Neural progenitor cell (in vitro differentiated cells): ENCODE data around the gene GLT8D2. TPM values are rescaled to one million over a fixed set of nuclear protein-coding genes. Genes with fewer than 3 reads are reported as not detected.

ENCODE experiments used
- DNase-seq: peaks from one replicate; pipeline ENCODE4 v3.0.0-alpha.2; 2016; ENCODE audit warnings: low spot score
- H2AFZ ChIP-seq: fragments of 200-600 bp; sonication (generic); replicated peaks from 2 replicates; pipeline ENCODE4 v1.6.1; 2016; ENCODE audit warnings: antibody characterized with exemption
- H3F3A ChIP-seq: fragments of 200-600 bp; sonication (generic); 2 replicates; pipeline ENCODE4 v1.6.1; 2016; ENCODE audit warnings: antibody characterized with exemption, low read depth
- H3K27ac ChIP-seq: fragments of 200-600 bp; sonication (generic); 2 replicates; pipeline ENCODE4 v1.5.1; 2016; ENCODE audit warnings: mild to moderate bottlenecking
- H3K27me3 ChIP-seq: fragments of 200-600 bp; sonication (generic); 2 replicates; pipeline ENCODE4 v1.6.1; 2016; ENCODE audit warnings: mild to moderate bottlenecking, moderate library complexity
- H3K36me3 ChIP-seq: fragments of 200-600 bp; sonication (generic); 2 replicates; pipeline ENCODE4 v1.5.1; 2016
- H3K4me1 ChIP-seq: fragments of 200-600 bp; sonication (generic); 2 replicates; pipeline ENCODE4 v1.6.1; 2016; ENCODE audit warnings: mixed run types
- H3K4me2 ChIP-seq: fragments of 200-600 bp; sonication (generic); 2 replicates; pipeline ENCODE4 v1.6.1; 2016
- H3K4me3 ChIP-seq: fragments of 200-600 bp; sonication (generic); 2 replicates; pipeline ENCODE4 v1.5.1; 2016
- H3K79me2 ChIP-seq: fragments of 200-600 bp; sonication (generic); 2 replicates; pipeline ENCODE4 v1.6.1; 2016; ENCODE audit warnings: low read depth
- H3K9ac ChIP-seq: fragments of 200-600 bp; sonication (generic); 2 replicates; pipeline ENCODE4 v1.6.1; 2016
- H3K9me3 ChIP-seq: fragments of 200-600 bp; sonication (generic); 2 replicates; pipeline ENCODE4 v1.5.1; 2016; ENCODE audit warnings: low read depth
- H4K20me1 ChIP-seq: fragments of 200-600 bp; sonication (generic); 2 replicates; pipeline ENCODE4 v1.6.1; 2016; ENCODE audit warnings: low read depth
- H3K27ac Mint-ChIP-seq: 3 replicates; pipeline ENCODE4 v1.8.0; 2021; ENCODE audit warnings: mixed read lengths
- H3K27me3 Mint-ChIP-seq: 2 replicates; pipeline ENCODE4 v1.8.0; 2022; ENCODE audit warnings: low read depth, mild to moderate bottlenecking, inconsistent platforms, moderate library complexity, mixed read lengths; ENCODE audit not compliant: insufficient read depth
- H3K36me3 Mint-ChIP-seq: 3 replicates; pipeline ENCODE4 v1.8.0; 2021; ENCODE audit warnings: mixed read lengths
- H3K4me1 Mint-ChIP-seq: 3 replicates; pipeline ENCODE4 v1.8.0; 2021; ENCODE audit warnings: mixed read lengths
- H3K4me3 Mint-ChIP-seq: 3 replicates; pipeline ENCODE4 v1.8.0; 2021; ENCODE audit warnings: mild to moderate bottlenecking, moderate library complexity, mixed read lengths
- H3K9me3 Mint-ChIP-seq: 3 replicates; pipeline ENCODE4 v1.8.0; 2020; ENCODE audit warnings: mixed read lengths
- EZH2 ChIP-seq: fragments of 200-600 bp; sonication (generic); IDR thresholded peaks from 2 replicates; pipeline ENCODE4 v1.6.1; 2017; ENCODE audit warnings: antibody characterized with exemption, mild to moderate bottlenecking, moderate library complexity
- EZH2phosphoT487 ChIP-seq: fragments of 200-600 bp; sonication (generic); IDR thresholded peaks from 2 replicates; pipeline ENCODE4 v1.6.1; 2017; ENCODE audit warnings: antibody characterized with exemption
- total RNA-seq: library from RNA; depleted of rRNA; stranded (reverse); fragments of >200 nt; gene quantifications from 2 replicates; pipeline ENCODE4 v1.2.3, GENCODE V29; 2015; ENCODE audit warnings: low replicate concordance
- TF ChIP-seq, protein P1 (sequence below): fragments of 200-600 bp; sonication (generic); IDR thresholded peaks from 2 replicates; pipeline ENCODE4 v1.5.1; 2017; ENCODE audit warnings: antibody characterized with exemption, mild to moderate bottlenecking

The GLT8D2 gene
- total RNA-seq, 1 donor from 2014 or later = 3.9 TPM

DNA sequence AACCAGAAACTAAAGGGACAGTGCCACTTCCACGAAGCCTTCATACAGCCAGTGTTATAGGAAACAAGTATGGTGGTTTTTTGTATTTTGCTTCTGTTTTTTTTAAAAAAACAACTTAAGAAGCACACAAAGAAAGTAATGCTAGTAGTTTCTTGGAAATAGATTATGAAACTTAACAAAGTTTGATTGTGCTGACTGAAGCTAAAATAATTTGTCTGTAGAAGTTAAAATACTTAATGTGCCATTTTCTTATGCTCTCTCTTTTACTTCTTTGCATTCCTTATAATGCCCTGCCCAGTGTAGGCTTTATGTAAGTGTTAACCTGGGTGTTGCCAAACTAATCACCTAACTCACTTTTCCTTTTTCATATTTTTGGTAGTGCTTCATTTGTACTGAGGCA is 30.8 kb upstream of the GLT8D2 start:
- H3K36me3 Mint-ChIP-seq = no peaks in the 10 kb centered on the region
- H3K4me1 ChIP-seq = no peaks in the 10 kb centered on the region
- no peaks in the 10 kb centered on the region for H3K9me3 Mint-ChIP-seq
- H3F3A ChIP-seq = no peaks in the 10 kb centered on the region
- DNase-seq = no peak
- no peak for TF ChIP-seq EZH2phosphoT487
- TF ChIP-seq EZH2 = no peak
- TF ChIP-seq, protein P1, sequence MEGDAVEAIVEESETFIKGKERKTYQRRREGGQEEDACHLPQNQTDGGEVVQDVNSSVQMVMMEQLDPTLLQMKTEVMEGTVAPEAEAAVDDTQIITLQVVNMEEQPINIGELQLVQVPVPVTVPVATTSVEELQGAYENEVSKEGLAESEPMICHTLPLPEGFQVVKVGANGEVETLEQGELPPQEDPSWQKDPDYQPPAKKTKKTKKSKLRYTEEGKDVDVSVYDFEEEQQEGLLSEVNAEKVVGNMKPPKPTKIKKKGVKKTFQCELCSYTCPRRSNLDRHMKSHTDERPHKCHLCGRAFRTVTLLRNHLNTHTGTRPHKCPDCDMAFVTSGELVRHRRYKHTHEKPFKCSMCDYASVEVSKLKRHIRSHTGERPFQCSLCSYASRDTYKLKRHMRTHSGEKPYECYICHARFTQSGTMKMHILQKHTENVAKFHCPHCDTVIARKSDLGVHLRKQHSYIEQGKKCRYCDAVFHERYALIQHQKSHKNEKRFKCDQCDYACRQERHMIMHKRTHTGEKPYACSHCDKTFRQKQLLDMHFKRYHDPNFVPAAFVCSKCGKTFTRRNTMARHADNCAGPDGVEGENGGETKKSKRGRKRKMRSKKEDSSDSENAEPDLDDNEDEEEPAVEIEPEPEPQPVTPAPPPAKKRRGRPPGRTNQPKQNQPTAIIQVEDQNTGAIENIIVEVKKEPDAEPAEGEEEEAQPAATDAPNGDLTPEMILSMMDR = no peak
- H3K4me3 Mint-ChIP-seq = no peak overlapping the region
- no peaks in the 10 kb centered on the region for H4K20me1 ChIP-seq
- H3K27me3 Mint-ChIP-seq = no peaks in the 10 kb centered on the region
- no peaks in the 10 kb centered on the region for H3K4me1 Mint-ChIP-seq
- H3K27ac ChIP-seq = no peak overlapping the region
- no peaks in the 10 kb centered on the region for H3K79me2 ChIP-seq
- no peak overlapping the region for H2AFZ ChIP-seq
- H3K9me3 ChIP-seq = no peaks in the 10 kb centered on the region
- no peak overlapping the region for H3K4me2 ChIP-seq
- H3K27ac Mint-ChIP-seq = no peak overlapping the region
- H3K27me3 ChIP-seq = no peaks in the 10 kb centered on the region
- no peak overlapping the region for H3K9ac ChIP-seq
- no peak overlapping the region for H3K4me3 ChIP-seq
- no peaks in the 10 kb centered on the region for H3K36me3 ChIP-seq

DNA sequence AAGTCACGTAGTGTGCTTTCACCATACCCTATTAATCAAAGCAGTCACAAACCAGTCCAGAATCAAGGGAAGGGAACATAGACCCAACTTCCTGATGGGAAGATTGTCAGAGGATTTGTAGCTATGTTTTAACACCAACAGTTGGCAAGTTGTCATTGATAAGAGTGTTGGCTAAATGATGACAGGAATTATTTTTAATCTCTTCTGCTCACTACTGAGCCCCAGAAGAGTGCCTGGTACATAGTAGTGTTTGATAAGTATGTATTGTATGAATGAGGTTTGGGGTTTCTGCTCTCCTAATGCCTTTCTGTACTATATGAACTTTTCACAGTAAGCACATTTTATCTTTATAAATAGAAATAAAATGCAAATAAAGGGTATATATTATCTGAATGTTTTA is 29.0 kb upstream of the GLT8D2 start:
- H3K79me2 ChIP-seq = no peaks in the 10 kb centered on the region
- H3K9me3 ChIP-seq = no peaks in the 10 kb centered on the region
- TF ChIP-seq, protein P1 = no peak
- no peak for TF ChIP-seq EZH2
- TF ChIP-seq EZH2phosphoT487 = no peak
- no peak overlapping the region for H3K4me2 ChIP-seq
- Mint-ChIP-seq H3K4me3 (no peak overlapping the region), H3K27me3 (no peaks in the 10 kb centered on the region), H3K4me1 (no peaks in the 10 kb centered on the region), H3K27ac (no peak overlapping the region), H3K36me3 (no peaks in the 10 kb centered on the region), H3K9me3 (no peaks in the 10 kb centered on the region)
- no peak overlapping the region for H3K27ac ChIP-seq
- no peak for DNase-seq
- no peaks in the 10 kb centered on the region for H3K27me3 ChIP-seq
- H4K20me1 ChIP-seq = no peaks in the 10 kb centered on the region
- no peaks in the 10 kb centered on the region for H3F3A ChIP-seq
- no peak overlapping the region for H2AFZ ChIP-seq
- H3K4me3 ChIP-seq = no peak overlapping the region
- no peak overlapping the region for H3K9ac ChIP-seq
- H3K36me3 ChIP-seq = no peaks in the 10 kb centered on the region
- no peaks in the 10 kb centered on the region for H3K4me1 ChIP-seq

DNA sequence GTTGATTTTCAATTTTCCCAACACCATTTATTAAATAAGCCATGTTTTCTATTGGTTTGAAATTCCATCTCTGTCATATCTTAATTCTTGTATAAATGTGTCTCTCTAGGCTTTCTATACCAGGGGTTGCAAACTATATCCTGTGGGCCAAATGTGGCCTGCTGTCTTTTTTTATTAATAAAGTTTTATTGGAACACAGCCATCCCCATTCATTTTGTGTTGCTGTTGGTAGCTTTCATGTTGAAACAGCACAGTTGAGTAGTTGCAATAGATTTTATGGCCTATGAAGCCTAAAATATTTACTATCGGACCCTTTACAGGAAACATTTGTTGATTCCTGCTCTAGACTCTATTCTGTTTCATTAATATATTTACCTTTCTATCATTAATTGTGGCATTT is 23.7 kb upstream of the GLT8D2 start:
- Histone ChIP-seq H3K27me3 (no peaks in the 10 kb centered on the region), H3F3A (no peaks in the 10 kb centered on the region), H2AFZ (no peak overlapping the region), H3K27ac (no peak overlapping the region), H3K9ac (no peak overlapping the region), H4K20me1 (no peaks in the 10 kb centered on the region), H3K36me3 (no peaks in the 10 kb centered on the region), H3K4me2 (no peak overlapping the region), H3K79me2 (no peaks in the 10 kb centered on the region), H3K4me3 (no peak overlapping the region), H3K4me1 (no peaks in the 10 kb centered on the region), H3K9me3 (no peaks in the 10 kb centered on the region)
- Mint-ChIP-seq H3K27ac (no peak overlapping the region), H3K9me3 (no peaks in the 10 kb centered on the region), H3K4me1 (no peaks in the 10 kb centered on the region), H3K36me3 (peaks cover 6% of the 10 kb centered on the region), H3K4me3 (no peak overlapping the region), H3K27me3 (peaks cover 2% of the 10 kb centered on the region)
- DNase-seq = no peak
- TF ChIP-seq, protein P1 = no peak
- TF ChIP-seq EZH2 (no peak), EZH2phosphoT487 (no peak)

DNA sequence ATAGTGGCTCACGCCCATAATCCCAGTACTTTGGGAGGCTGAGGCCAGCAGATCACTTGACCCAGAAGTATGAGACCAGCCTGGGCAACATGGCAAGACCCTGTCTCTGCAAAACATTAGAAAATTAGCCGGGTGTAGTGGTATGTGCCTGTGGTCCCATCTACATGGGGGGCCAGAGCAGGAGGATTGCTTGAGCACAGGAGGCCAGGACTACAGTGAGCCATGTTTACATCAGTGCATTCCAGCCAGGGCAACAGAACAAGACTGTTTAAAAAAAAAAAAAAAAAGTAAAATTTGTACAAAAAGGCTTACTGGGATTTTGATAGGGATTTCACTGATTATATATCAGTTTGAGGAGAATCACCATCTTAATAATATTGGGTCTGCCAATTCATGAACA is 22.1 kb upstream of the GLT8D2 start:
- H3K4me3 Mint-ChIP-seq = no peak overlapping the region
- Histone ChIP-seq H3K79me2 (no peaks in the 10 kb centered on the region), H3K36me3 (no peaks in the 10 kb centered on the region), H3K4me1 (no peaks in the 10 kb centered on the region), H3K4me2 (no peak overlapping the region), H3F3A (no peaks in the 10 kb centered on the region), H3K9ac (no peak overlapping the region), H3K9me3 (no peaks in the 10 kb centered on the region), H2AFZ (no peak overlapping the region), H3K27ac (no peak overlapping the region), H3K4me3 (no peak overlapping the region), H4K20me1 (no peaks in the 10 kb centered on the region), H3K27me3 (no peaks in the 10 kb centered on the region)
- H3K27me3 Mint-ChIP-seq = peaks cover 2% of the 10 kb centered on the region
- no peaks in the 10 kb centered on the region for H3K4me1 Mint-ChIP-seq
- peaks cover 7% of the 10 kb centered on the region for H3K36me3 Mint-ChIP-seq
- H3K9me3 Mint-ChIP-seq = no peaks in the 10 kb centered on the region
- no peak overlapping the region for H3K27ac Mint-ChIP-seq
- TF ChIP-seq, protein P1 = no peak
- no peak for TF ChIP-seq EZH2phosphoT487
- no peak for TF ChIP-seq EZH2
- no peak for DNase-seq
